Inflammatory macrophage treated with lipopolysaccharide for 1 hour (primary cell): ENCODE data around the gene ANKRD30A.
"Not testable (repeated sequence)": the region's sequence is repeated elsewhere in the genome, so short reads cannot be mapped to it uniquely, and the experiment has no call there.

Source experiments
- DNase-seq, 2 donors: peaks; one replicate each; pipeline ENCODE4 v3.0.0-alpha.2; 2020 to 2022

Gene ANKRD30A, protein sequence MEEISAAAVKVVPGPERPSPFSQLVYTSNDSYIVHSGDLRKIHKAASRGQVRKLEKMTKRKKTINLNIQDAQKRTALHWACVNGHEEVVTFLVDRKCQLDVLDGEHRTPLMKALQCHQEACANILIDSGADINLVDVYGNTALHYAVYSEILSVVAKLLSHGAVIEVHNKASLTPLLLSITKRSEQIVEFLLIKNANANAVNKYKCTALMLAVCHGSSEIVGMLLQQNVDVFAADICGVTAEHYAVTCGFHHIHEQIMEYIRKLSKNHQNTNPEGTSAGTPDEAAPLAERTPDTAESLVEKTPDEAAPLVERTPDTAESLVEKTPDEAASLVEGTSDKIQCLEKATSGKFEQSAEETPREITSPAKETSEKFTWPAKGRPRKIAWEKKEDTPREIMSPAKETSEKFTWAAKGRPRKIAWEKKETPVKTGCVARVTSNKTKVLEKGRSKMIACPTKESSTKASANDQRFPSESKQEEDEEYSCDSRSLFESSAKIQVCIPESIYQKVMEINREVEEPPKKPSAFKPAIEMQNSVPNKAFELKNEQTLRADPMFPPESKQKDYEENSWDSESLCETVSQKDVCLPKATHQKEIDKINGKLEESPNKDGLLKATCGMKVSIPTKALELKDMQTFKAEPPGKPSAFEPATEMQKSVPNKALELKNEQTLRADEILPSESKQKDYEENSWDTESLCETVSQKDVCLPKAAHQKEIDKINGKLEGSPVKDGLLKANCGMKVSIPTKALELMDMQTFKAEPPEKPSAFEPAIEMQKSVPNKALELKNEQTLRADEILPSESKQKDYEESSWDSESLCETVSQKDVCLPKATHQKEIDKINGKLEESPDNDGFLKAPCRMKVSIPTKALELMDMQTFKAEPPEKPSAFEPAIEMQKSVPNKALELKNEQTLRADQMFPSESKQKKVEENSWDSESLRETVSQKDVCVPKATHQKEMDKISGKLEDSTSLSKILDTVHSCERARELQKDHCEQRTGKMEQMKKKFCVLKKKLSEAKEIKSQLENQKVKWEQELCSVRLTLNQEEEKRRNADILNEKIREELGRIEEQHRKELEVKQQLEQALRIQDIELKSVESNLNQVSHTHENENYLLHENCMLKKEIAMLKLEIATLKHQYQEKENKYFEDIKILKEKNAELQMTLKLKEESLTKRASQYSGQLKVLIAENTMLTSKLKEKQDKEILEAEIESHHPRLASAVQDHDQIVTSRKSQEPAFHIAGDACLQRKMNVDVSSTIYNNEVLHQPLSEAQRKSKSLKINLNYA (N-terminal part only)

GRCh38 chr10:37125191-37125732 lies at the start of gene ANKRD30A:
TSS of gene ANKRD30A (plus strand) at chr10:37125598. CDS start at chr10:37125788, 190 bp downstream.
- DNase-seq = no peak

DNA sequence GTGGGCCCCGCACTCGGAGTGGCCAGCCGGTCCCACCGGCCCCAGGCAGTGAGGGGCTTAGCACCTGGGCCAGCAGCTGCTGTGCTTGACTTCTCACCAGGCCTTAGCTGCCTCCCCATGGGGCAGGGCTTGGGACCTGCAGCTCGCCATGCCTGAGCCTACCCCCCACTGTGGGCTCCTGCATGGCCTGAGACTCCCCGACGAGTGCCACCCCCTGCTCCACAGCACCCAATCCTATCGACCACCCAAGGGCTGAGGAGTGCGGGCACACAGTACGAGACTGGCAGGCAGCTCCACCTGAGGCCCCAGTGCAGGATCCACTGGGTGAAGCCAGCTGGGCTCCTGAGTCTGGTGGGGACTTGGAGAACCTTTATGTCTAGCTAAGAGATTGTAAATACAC lies 49.3 kb upstream of the ANKRD30A start:
- not testable (repeated sequence) for DNase-seq

GRCh38 chr10:37095792-37096573 lies 29.4 kb upstream of the ANKRD30A start:
- no peak for DNase-seq

- DNase-seq = no peak
These were observed 24.1 kb upstream of the ANKRD30A start for GRCh38 chr10:37101261-37101660.

DNA sequence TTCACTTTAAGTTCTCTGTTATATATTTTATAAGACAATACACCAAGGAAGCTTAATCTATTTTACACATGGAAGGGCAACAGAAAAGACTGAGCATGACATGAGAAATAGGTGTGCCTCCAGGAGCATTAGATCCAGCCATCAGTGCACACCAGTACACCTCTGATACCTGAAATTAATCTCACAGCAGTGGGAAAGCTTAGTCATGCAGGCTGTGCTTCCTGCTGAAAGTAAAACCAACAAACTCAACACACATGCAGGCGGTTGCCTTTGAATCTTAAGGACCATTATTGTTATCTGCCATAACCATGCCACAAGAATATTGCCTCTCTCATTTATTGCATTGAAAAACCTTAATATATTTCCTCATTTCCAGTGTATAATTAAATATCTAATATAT lies 16.4 kb upstream of the ANKRD30A start:
- DNase-seq = no peak

GRCh38 chr10:37124532-37124931 lies 866 bp upstream of the ANKRD30A start:
- DNase-seq = no peak

DNA sequence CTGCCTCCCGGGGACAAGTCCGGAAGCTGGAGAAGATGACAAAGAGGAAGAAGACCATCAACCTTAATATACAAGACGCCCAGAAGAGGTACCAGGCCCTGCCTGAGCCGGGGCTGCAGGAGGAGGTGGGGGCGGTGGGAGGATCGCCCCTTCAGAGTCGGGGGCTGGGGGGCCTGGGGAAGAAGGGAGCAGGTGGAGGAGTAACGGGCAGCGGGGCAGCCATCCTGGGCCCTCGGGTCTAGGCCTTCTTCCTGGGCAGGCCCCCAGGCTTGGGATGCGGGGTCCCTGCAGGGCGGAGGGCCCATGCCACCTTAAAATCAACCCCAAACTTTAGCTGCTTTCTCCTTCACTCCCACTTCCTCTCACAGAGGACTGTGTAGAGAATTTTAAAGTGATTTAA lies 523 bp downstream of the ANKRD30A start:
- no peak for DNase-seq

- no peak for DNase-seq
These were observed 21.0 kb downstream of the ANKRD30A start for GRCh38 chr10:37146443-37146842.

- not testable (repeated sequence) for DNase-seq
These were observed 37.0 kb downstream of the ANKRD30A start for GRCh38 chr10:37162430-37162829.

DNA sequence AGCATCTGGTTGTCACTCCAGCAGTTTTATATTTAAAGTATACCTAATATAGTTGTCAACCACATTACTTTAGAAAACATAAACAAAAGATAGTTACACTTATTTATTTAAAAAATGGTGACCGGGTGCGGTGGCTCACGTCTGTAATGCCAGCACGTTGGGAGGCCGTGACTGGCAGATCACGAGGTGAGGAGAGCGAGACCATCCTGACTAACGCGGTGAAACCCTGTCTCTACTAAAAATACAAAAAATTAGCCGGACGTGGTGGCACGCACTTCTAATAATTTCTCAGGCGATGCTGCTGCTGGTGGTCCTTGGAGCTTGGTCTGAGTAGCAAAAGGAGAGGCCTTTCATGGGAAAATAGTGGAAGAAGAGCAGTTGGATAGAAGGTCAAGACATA lies 46.5 kb downstream of the ANKRD30A start:
- DNase-seq = not testable (repeated sequence)

- not testable (repeated sequence) for DNase-seq
These were observed 52.9 kb downstream of the ANKRD30A start for GRCh38 chr10:37178296-37178695.

DNA sequence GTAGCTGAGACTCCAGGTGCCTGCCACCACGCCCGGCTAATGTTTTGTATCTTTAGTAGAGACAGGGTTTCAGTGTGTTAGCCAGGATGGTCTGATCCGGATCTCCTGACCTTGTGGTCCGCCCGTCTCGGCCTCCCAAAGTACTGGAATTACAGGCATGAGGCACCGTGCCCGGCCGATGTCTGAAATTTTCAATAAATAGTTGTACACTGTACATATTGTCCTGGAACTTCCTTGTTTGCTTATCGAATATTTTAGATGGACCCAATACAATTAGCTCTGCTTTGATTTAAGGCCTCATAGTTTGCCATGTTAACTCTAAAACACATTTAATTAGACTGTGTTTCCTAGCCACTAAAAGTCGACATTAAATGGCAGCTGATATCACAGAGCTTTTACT lies 57.3 kb downstream of the ANKRD30A start:
- DNase-seq = not testable (repeated sequence)

DNA sequence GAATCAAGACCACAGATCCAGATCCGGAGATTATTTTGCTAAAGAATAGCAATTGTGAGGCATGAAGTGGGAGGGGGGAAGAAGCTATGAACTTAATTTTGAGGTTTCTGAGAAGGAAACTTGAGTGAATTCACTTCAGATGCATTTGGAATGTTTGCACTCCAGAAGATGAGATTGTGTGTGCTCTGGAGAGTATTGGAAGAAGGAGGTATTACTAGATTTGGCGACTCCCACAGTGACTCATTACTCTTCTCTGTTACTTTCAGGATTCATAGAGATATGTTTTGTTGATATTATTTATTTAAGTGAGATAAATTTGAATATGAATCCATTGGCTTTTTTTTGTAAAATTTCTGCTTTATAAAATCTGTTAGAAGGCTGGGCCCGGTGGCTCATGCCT lies 80.7 kb downstream of the ANKRD30A start:
- no peak for DNase-seq

GRCh38 chr10:37220866-37221265 lies 95.5 kb downstream of the ANKRD30A start:
- no peak for DNase-seq

DNA sequence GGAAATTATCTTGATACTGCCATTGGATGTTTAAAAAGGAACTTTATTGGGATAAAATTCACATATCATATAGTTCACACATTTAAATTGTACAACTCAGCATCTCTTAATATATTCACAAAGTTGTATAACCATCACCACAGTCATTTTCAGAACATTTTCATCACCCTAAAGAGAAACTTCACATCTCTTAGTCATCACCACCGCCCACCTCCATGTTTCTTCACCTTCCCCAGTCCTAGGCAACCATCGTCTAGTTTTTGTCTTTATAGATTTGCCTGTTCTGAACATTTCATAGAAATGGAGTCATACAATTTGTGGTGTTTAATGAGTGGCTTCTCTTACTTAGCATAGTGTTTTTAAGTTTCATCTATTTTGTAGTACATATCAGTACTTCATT lies 96.6 kb downstream of the ANKRD30A start:
- DNase-seq = no peak

DNA sequence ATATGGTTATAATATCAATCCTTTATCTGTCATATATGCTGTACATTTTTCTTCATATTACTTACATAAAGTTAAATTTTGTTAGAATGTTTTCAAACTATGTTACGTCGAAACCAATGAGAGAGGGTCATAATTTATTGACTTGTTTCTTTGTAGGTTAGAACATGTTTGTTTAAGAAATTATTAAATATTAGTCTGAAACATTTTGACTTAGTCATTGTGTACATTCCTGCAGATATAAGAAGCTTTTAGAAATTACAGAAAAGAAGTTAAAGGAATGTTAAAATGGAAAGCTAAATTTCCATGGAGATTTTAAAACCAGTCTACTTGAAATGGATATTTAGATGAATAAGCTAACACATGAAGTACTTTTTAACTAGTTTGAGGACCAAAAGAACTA lies 99.8 kb downstream of the ANKRD30A start:
- no peak for DNase-seq

DNA sequence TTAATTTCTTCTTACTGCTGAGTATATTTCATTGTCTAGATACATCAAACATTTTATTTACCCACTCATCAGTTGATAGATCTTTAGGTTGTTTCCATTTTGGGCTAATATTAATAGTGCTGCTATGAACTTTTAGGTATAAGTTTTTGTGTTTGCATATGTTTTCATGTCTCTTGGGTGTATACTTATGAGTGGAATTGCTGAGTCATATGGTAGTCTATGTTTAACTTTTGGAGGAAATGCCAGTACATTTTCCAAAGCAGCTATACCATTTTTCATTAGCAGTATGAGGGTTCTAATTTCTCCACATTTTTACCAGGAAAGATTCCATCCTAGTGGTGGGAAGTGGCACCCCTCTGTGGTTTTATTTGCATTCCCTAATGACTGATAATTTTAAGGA lies 101.1 kb downstream of the ANKRD30A start:
- no peak for DNase-seq

GRCh38 chr10:37234692-37235091 lies 109.3 kb downstream of the ANKRD30A start:
- DNase-seq = no peak

- DNase-seq = no peak
These were observed 110.7 kb downstream of the ANKRD30A start for GRCh38 chr10:37236093-37236492.

DNA sequence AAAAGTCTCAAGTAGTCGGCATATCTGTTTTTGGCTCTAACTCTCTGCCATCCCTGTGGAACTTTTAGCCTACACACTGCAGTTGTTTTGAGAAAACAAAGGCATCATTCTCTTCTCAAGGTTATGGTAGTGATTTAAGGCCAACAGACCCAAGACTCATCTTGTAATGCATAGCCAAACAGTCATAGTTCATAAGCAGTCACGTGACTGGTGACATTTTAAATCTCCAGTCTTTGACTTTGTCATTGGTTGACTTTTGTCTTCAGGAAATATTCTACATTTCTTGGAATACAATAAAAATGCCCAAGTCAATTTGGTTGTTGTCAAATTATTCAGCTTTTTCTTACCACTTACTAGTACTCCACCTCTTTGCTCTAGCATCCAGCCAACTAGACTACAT lies 114.8 kb downstream of the ANKRD30A start:
- no peak for DNase-seq

GRCh38 chr10:37246637-37247036 lies 121.2 kb downstream of the ANKRD30A start:
- no peak for DNase-seq

DNA sequence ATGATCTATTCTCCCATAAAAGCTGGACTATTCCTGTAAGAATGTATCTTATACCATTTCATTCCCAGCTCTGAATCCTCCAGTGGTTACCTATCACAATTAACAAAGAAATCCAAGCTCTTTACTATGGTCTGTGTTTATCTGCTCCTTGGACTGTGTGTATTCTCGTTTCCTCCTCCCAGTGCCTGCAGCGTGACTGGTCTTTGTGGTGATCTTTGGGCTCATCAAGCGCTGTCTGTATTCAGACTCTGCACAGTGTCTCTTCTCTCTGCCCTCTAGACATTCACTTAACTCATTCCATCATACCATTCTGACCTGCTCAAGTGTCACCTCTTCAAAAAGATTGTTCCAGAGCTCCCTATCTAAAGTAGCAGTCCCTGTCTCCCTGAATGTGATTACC lies 130.4 kb downstream of the ANKRD30A start:
- not testable (repeated sequence) for DNase-seq
